Left ventricle myocardium superior (tissue), 1 donor: ENCODE measurements around the gene TFPI2. TPM values are rescaled to one million over a fixed set of nuclear protein-coding genes. Genes with fewer than 3 reads are reported as not detected.
"Not testable (repeated sequence)": the region's sequence is repeated elsewhere in the genome, so short reads cannot be mapped to it uniquely, and the experiment has no call there.

Experiments used
- ATAC-seq: fragments of 200-7000 bp; cut with Tn5 transposase; one replicate; pipeline ENCODE4 v1.9.1; 2020; ENCODE audit warnings: mild to moderate bottlenecking, moderate library complexity
- DNase-seq: peaks from one replicate; pipeline ENCODE4 v3.0.0-alpha.2; 2020
- intact Hi-C: fragments of 100-400 bp; cut with micrococcal nuclease; formaldehyde crosslinking; loops from one replicate; pipeline ENCODE4 v1.11.0; 2022
- long read RNA-seq: library from polyadenylated mRNA; unstranded; transcript quantifications from one replicate; pipeline ENCODE4 v2.0.0, GENCODE V29; 2021
- total RNA-seq: library from RNA; stranded (reverse); fragmentation: NEBNext Ultra II Directional; extraction: Animal tissue kit (Norgen Biotek cat#: 25700); gene quantifications from one replicate; pipeline ENCODE4 v1.2.1, GENCODE V29; 2021
- donor health status: DM: no; HTN: yes; CAD: no; lungs with severe emphysema.

The TFPI2 gene
- total RNA-seq, result 1.4 TPM
- long read RNA-seq, partial matches to known transcripts, result 2 of 2 reads
- long read RNA-seq, other reads (novel, unspliced or antisense), result 0 of 2 reads

- DNase-seq (peak; percentile 41), ATAC-seq (peak; percentile 82)
- intact Hi-C loops, result no loop called here
Measured at GRCh38 chr7:93890464-93891068, at the start of gene TFPI2. TSS of gene TFPI2 (minus strand) at chr7:93890753. CDS start at chr7:93890678, 75 bp downstream.

GRCh38 chr7:93938293-93938692, 47.7 kb upstream of the TFPI2 start:
- DNase-seq (no peak), ATAC-seq (no peak)
- intact Hi-C loops, result no loop called here

DNA sequence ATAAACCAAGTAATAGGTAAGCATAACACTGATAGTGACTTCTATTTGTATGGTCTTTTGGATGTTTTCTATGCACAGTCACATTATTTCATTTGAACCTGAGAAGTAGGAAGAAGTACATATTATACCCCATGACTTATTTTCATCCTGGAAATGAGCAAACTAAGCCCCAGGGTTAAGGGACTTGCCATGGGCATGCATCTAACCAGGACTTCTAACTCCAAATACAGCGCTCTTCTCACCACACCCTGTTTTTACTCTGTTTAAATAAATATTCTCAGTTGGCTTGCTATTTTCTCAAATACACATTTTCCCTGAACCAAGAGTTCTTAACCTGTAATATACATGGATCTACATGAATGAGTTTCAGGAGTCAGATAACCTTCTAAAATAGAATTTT, 47.3 kb upstream of the TFPI2 start:
- intact Hi-C loops, result no loop called here
- ATAC-seq, result no peak
- no peak for DNase-seq

DNA sequence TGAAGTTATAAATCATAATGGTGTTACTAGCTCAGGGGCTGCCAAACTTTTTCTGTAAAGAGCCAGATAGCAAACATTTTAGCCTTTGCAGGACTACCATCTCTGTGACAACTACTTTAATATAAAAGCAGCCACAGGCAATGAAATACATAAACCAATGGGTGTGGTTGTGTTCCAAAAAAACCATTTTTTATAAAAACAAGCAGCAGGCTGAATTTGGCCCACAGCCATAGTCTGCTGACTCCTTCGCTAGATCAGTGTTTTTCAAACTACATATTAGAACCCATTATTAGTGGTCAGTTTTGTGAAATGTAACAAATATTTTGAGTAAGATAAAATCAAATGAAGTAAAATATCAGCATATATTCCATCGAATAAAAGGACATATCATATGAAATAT, 44.5 kb upstream of the TFPI2 start:
- ATAC-seq (no peak), DNase-seq (no peak)
- intact Hi-C loops, result no loop called here

- intact Hi-C loops, result no loop called here
- ATAC-seq (no peak), DNase-seq (no peak)
Measured at GRCh38 chr7:93933156-93933555, 42.6 kb upstream of the TFPI2 start.

GRCh38 chr7:93931655-93932054, 41.1 kb upstream of the TFPI2 start:
- intact Hi-C loops, result no loop called here
- no peak for ATAC-seq
- DNase-seq, result no peak

- intact Hi-C loops, result no loop called here
- peak; percentile 74 for ATAC-seq
- DNase-seq, result no peak
Measured at GRCh38 chr7:93927585-93927984, 37.0 kb upstream of the TFPI2 start.

DNA sequence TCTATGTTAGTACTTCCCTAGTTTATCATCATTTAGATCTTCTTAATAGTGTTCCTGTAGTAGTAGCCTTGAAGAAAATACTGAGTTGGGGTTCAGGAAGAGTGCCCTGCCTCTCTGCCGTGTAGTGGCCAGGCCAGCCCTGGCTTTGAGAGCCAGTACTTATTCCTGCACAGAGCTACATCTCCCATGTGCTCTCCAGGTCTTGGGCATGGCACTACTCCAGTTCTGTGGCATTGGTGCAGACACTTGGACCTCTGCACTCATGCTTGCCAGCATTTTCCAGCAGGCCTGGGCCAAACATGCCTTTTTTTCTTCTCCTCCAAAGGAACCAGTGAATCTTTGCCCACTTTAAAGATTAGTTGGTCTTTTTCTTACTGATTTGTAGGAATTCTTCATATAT, 36.2 kb upstream of the TFPI2 start:
- peak; percentile 64 for ATAC-seq
- no peak for DNase-seq
- intact Hi-C loops, result no loop called here

DNA sequence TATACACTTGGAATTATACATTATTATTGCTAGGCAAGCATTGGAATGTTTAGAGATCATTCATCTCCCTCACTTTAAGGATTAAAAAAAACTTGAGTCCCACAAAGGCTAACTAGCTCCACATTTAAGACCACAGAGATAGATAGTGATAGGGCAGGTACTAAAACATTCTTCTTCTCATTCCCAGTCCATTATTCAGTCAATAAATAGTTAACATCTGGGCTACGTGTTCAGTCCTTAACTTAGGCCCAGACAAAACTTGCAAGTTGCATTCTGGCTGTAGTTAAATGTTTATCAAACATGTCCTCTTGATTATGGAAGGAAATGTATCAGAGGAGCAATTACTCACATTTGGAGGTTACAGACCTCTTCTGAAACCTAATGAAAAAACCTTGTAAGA, 33.4 kb upstream of the TFPI2 start:
- no peak for DNase-seq
- intact Hi-C loops, result no loop called here
- ATAC-seq, result no peak

GRCh38 chr7:93923296-93923695, 32.7 kb upstream of the TFPI2 start:
- DNase-seq (no peak), ATAC-seq (peak; percentile 3)
- intact Hi-C loops, result no loop called here

DNA sequence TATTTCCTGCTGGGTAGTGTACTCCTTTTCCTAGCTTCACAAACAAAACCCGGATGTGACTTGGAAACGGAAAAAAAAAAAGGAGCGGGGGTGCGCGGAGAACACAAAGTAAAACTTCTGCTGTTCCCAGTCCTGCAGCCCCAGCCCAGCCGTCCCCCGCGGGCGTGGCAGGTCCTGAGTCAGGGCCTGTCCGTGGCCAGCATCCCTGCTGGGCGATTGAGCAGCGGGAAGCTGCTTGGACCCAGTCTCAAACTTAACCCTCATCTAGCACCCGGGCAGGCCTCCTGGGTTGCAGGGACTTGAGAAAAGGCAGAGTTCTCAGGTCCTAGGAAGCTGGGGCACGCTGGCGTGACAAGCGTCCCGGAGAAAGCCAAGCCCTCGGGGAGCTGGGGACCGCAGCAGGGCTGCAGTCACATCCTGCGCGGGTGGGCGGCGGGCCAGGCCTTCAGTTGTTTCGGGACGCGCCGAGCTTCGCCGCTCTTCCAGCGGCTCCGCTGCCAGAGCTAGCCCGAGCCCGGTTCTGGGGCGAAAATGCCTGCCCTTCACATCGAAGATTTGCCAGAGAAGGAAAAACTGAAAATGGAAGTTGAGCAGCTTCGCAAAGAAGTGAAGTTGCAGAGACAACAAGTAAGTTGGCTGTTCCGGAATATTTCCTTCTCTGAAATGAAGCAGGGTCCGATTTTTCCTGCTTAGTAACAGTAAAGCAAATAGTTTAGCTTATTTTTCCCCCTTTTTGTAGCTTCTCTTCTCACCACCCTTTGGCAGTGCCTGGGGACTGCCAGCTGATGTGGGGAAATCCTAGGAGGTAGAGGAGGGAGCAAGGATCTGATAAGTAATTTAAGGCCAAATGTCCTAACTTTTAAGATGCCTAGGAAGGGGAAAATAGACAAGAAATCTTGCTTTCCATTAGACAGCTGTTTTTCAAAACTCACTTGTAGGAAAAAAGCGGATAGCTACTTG, 31.3 kb upstream of the TFPI2 start, which contains the start of gene GNG11:
Gene GNG11 (plus strand): TSS at position 129 of the 960 bp plus-strand sequence. CDS start 403 bp downstream, at position 532.
- peak; percentile 92 for DNase-seq
- ATAC-seq, result peak; percentile 95
- intact Hi-C loops, result no loop called here

GRCh38 chr7:93921186-93921585, 30.6 kb upstream of the TFPI2 start:
- intact Hi-C loops, result no loop called here
- ATAC-seq, result no peak
- no peak for DNase-seq

DNA sequence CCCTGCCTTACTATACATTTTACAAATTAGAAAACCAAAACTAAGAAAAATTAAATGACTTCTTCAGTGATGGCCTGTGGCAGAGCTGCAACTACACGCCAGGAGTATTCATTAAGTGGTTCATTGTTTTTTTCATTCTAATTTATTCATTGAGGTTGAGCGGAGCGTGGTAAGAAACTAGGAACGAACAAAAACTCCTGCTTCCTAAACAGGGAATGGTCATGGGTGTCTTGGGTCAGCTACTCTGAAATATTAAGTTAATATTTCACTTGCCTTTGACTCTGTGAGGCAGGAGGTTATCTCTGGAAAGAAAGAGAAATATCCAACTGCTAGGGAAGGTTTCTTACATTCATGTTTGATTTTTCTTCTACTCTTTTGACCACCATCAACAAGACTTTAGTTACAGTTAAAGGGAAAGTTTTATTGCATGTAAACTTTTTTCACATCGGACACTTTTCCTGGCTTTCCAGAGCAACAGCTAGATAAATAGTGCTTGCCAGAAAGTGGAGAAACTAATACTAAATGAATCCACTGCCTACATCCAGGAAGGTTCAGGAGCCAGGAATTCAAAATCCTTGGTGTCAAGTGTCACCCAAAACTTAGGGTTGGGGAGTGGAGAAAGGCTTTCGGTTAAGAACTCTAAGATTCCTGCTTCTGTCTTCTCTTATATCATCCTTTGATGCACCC, 30.1 kb upstream of the TFPI2 start:
- DNase-seq (no peak), ATAC-seq (no peak)
- intact Hi-C loops, result no loop called here

GRCh38 chr7:93916315-93916714, 25.8 kb upstream of the TFPI2 start:
- intact Hi-C loops, ATAC-seq, DNase-seq: not testable (repeated sequence)

- intact Hi-C loops, DNase-seq, ATAC-seq: not testable (repeated sequence)
Measured at GRCh38 chr7:93915888-93916287, 25.3 kb upstream of the TFPI2 start.

DNA sequence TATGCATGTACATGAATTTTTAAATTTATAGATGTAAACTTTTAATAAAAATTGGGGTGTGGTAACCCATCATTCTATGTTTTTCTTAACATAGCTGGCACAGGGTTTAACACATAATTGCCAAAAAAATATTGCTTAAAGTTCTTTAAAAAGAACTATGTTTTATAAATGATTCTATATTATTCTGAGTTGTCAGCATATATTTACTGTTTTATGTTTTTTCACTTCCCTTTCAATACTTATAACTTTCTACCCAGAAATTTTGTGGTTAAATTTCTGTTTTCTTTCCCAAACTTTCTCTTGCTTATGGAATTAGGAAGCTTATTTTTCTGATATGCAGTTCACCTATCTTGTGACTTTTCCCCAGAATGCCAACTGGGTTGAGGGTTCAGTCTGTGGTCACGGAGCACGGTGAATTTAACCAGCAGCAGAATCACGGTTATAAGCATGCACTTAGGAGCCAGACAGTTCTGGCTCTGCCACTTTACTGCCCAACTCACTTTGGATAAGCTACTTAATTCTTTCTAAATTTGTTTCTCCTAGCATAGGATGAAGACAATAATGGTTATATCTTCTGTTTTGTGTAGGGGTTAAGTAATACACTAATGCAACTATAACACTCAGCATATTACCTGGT, 24.8 kb upstream of the TFPI2 start:
- ATAC-seq, result peak; percentile 79
- DNase-seq, intact Hi-C loops: not testable (repeated sequence)

DNA sequence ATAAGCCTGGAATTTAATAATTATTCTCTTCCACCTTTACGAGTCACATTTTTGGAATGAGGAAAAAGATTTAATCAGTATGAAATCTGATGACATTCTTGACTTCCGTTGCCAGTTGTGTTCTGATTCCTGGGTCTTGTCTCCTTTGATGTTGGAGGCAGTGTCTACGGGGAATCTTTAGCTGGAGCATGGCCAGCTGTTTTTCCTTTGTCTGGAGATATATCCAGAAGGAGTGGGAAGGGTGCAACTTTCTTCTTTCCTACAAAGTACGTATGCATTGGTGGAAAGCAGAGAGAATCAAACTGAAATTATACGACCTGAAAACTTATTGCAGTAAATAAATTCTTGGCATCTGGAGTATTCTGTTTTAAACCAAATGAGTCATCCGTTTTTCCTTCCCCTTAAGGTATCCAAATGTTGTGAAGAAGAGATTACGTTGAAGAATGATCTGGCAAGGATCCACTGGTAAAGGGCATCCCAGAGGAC, 24.1 kb upstream of the TFPI2 start:
- intact Hi-C loops, result no loop called here
- DNase-seq (no peak), ATAC-seq (peak; percentile 67)

GRCh38 chr7:93913197-93913596, 22.6 kb upstream of the TFPI2 start:
- intact Hi-C loops, result no loop called here
- ATAC-seq (no peak), DNase-seq (no peak)

DNA sequence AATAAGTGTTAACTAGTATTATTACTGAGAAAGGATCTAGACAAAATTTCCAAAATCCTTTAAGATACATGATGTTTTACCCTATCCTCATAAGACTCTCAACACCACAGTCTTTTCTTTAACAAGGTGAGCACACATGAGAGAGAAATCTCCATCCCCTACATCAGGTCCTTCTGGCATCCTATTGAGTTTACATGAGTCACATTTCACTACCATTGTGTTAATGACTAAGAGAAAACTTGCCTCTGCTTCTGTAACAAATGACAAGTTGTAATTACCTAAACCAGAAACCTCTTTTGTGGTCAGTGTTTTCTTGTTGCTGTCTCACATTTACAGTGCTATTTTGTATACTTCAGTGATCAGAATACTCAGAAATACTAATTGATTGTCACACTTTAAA, 21.1 kb upstream of the TFPI2 start:
- ATAC-seq, intact Hi-C loops, DNase-seq: not testable (repeated sequence)
